H1 (cell line): ENCODE results near the gene DDX41. TPM values are rescaled to one million over a fixed set of nuclear protein-coding genes. Genes with fewer than 3 reads are reported as not detected.
A peak's percentile ranks its signal among the peaks of the same experiment; 100 is the strongest.

Source experiments
- CTCF ChIA-PET: fragments of 300-600 bp; sonication (Branson Sonifier 250); formaldehyde crosslinking; loops from one replicate; lab custom pipeline; 2021; ENCODE audit not compliant: partially characterized antibody; lab: Charles Lee
- POLR2A ChIA-PET: fragments of 300-600 bp; sonication (Branson Sonifier 250); formaldehyde crosslinking; loops from one replicate; lab custom pipeline; 2021; ENCODE audit warnings: inconsistent platforms; ENCODE audit not compliant: partially characterized antibody; lab: Charles Lee
- DNase-seq, 2 experiments: peaks; one replicate each; pipeline versions ENCODE4 v3.0.0 to v3.0.0-alpha.2; 2010 to 2022; ENCODE audit warnings: low spot score in 2 of 2, low read depth in 1 of 2, mixed read lengths in 1 of 2
- FAIRE-seq: peaks from 2 replicates; lab custom pipeline; 2011; peaks lifted over from hg19 to GRCh38; lab: Jason Lieb, UNC
- H2AFZ ChIP-seq: 2 replicates; pipeline ENCODE4 v1.8.1; 2012; ENCODE audit warnings: low read length, inconsistent platforms
- H2AK5ac ChIP-seq: 2 replicates; pipeline ENCODE4 v1.6.1; 2013; ENCODE audit warnings: low read depth, low read length
- H2BK120ac ChIP-seq: replicated peaks from 2 replicates; pipeline ENCODE3; 2013; ENCODE audit warnings: low read depth, low read length, inconsistent platforms
- H2BK12ac ChIP-seq: 2 replicates; pipeline ENCODE4 v1.6.1; 2013; ENCODE audit warnings: low read depth, low read length
- H2BK15ac ChIP-seq: 2 replicates; pipeline ENCODE4 v1.6.1; 2013; ENCODE audit warnings: low read length
- H2BK20ac ChIP-seq: 2 replicates; pipeline ENCODE4 v1.6.1; 2013; ENCODE audit warnings: low read length
- H2BK5ac ChIP-seq: 2 replicates; pipeline ENCODE4 v1.6.1; 2013; ENCODE audit warnings: low read depth, low read length
- H3K14ac ChIP-seq: 2 replicates; pipeline ENCODE4 v1.6.1; 2013; ENCODE audit warnings: inconsistent platforms; ENCODE audit not compliant: insufficient read length
- H3K18ac ChIP-seq: 2 replicates; pipeline ENCODE4 v1.6.1; 2013; ENCODE audit warnings: low read length; ENCODE audit errors: extremely low read depth
- H3K23ac ChIP-seq: 2 replicates; pipeline ENCODE4 v1.6.1; 2013; ENCODE audit warnings: inconsistent platforms; ENCODE audit not compliant: insufficient read length
- H3K23me2 ChIP-seq: 2 replicates; pipeline ENCODE4 v1.6.1; 2013; ENCODE audit warnings: low read depth, low read length
- H3K27ac ChIP-seq: 2 replicates; pipeline ENCODE4 v1.6.1; 2011; ENCODE audit warnings: low read depth, low read length, inconsistent platforms
- H3K27me3 ChIP-seq, 4 experiments: replicated peaks in 1 of 4; 1 replicate in 1 of 4; 2 replicates in 3 of 4; pipeline versions ENCODE4 v1.6.1 to v1.8.1; 2011 to 2013; ENCODE audit warnings: low read length in 3 of 4, mild to moderate bottlenecking in 3 of 4, inconsistent platforms in 2 of 4, mixed read lengths in 2 of 4, moderate library complexity in 1 of 4; ENCODE audit not compliant: control insufficient read depth in 3 of 4, insufficient read depth in 3 of 4; ENCODE audit errors: extremely low read depth in 1 of 4
- H3K36me3 ChIP-seq, 4 experiments: 2 replicates each; pipeline versions ENCODE4 v1.6.1 to v1.8.1; 2011 to 2013; ENCODE audit warnings: mild to moderate bottlenecking in 4 of 4, low read length in 3 of 4, moderate library complexity in 2 of 4, control low read depth in 1 of 4, inconsistent platforms in 1 of 4; ENCODE audit not compliant: insufficient read depth in 4 of 4, control insufficient read depth in 2 of 4
- H3K4ac ChIP-seq: replicated peaks from 2 replicates; pipeline ENCODE3; 2013; ENCODE audit warnings: low read length, low read depth, mixed read lengths, inconsistent platforms; ENCODE audit not compliant: insufficient read length
- H3K4me1 ChIP-seq, 4 experiments: replicated peaks in 1 of 4; 1 replicate in 1 of 4; 2 replicates in 3 of 4; pipeline versions ENCODE4 v1.6.1 to v1.8.1; 2011 to 2013; ENCODE audit warnings: low read length in 3 of 4, inconsistent platforms in 2 of 4, mixed read lengths in 1 of 4; ENCODE audit not compliant: insufficient read depth in 4 of 4, control insufficient read depth in 3 of 4
- H3K4me2 ChIP-seq, 2 experiments: 2 replicates each; pipeline versions ENCODE4 v1.6.1 to v1.8.1; 2011 to 2013; ENCODE audit warnings: low read depth in 2 of 2, low read length in 2 of 2, control low read depth in 1 of 2, inconsistent platforms in 1 of 2, mild to moderate bottlenecking in 1 of 2; ENCODE audit not compliant: insufficient read depth in 1 of 2
- H3K4me3 ChIP-seq, 4 experiments: fragments of 200-600, 300-600 bp in 1 of 4; sonication (generic), shearing (Covaris generic), sonication (Bioruptor Twin) in 1 of 4; 2 replicates each; pipeline versions ENCODE4 v1.5.1 to v1.8.1; 2011 to 2016; ENCODE audit warnings: low read length in 4 of 4, low read depth in 3 of 4, control low read depth in 2 of 4, inconsistent platforms in 2 of 4, mild to moderate bottlenecking in 2 of 4, mixed read lengths in 1 of 4, moderate library complexity in 1 of 4; ENCODE audit not compliant: insufficient read depth in 2 of 4; ENCODE audit errors: extremely low read depth in 1 of 4
- H3K56ac ChIP-seq: replicated peaks from 2 replicates; pipeline ENCODE3; 2013; ENCODE audit warnings: low read depth, mild to moderate bottlenecking, mixed read lengths, low read length, inconsistent platforms; ENCODE audit not compliant: insufficient read length
- H3K79me1 ChIP-seq: 2 replicates; pipeline ENCODE4 v1.6.1; 2013; ENCODE audit warnings: low read depth, low read length, control low read depth
- H3K79me2 ChIP-seq, 2 experiments: 2 replicates each; pipeline versions ENCODE4 v1.6.1 to v1.8.1; 2012 to 2013; ENCODE audit warnings: low read length in 2 of 2, mild to moderate bottlenecking in 2 of 2, inconsistent platforms in 1 of 2; ENCODE audit not compliant: insufficient read depth in 2 of 2, control insufficient read depth in 1 of 2
- H3K9ac ChIP-seq, 4 experiments: replicated peaks in 1 of 4; 1 replicate in 1 of 4; 2 replicates in 3 of 4; pipeline versions ENCODE4 v1.6.1 to v1.8.1; 2011 to 2013; ENCODE audit warnings: low read depth in 3 of 4, low read length in 3 of 4, control low read depth in 2 of 4, mild to moderate bottlenecking in 2 of 4, moderate library complexity in 2 of 4, inconsistent platforms in 1 of 4; ENCODE audit errors: extremely low read depth in 1 of 4
- H3K9me3 ChIP-seq, 2 experiments: 2 replicates each; pipeline versions ENCODE4 v1.6.1 to v1.8.1; 2012 to 2013; ENCODE audit warnings: mild to moderate bottlenecking in 2 of 2, moderate library complexity in 2 of 2, control low read depth in 1 of 2, inconsistent platforms in 1 of 2, low read depth in 1 of 2, low read length in 1 of 2, mixed read lengths in 1 of 2; ENCODE audit not compliant: insufficient read depth in 2 of 2
- H4K20me1 ChIP-seq, 2 experiments: replicated peaks in 1 of 2; 2 replicates each; pipeline versions ENCODE3 to v1.8.1; 2011 to 2013; ENCODE audit warnings: inconsistent platforms in 2 of 2, low read length in 2 of 2, mild to moderate bottlenecking in 1 of 2; ENCODE audit not compliant: insufficient read depth in 2 of 2, control insufficient read depth in 1 of 2
- H4K5ac ChIP-seq: 2 replicates; pipeline ENCODE4 v1.6.1; 2013; ENCODE audit warnings: low read length, low read depth, mixed read lengths, inconsistent platforms; ENCODE audit not compliant: insufficient read length
- H4K8ac ChIP-seq: 2 replicates; pipeline ENCODE4 v1.8.0; 2013; ENCODE audit warnings: mild to moderate bottlenecking, moderate library complexity, low read length, inconsistent platforms; ENCODE audit not compliant: insufficient read depth; ENCODE audit errors: extremely low read depth
- H4K91ac ChIP-seq: replicated peaks from 2 replicates; pipeline ENCODE3; 2013; ENCODE audit warnings: low read length, mixed read lengths, inconsistent platforms; ENCODE audit not compliant: insufficient read length
- POLR2AphosphoS5 ChIP-seq: IDR thresholded peaks from 2 replicates; pipeline ENCODE4 v1.6.1; 2011; ENCODE audit warnings: low read depth, low read length
- TAF7 ChIP-seq: optimal IDR thresholded peaks from 2 replicates; pipeline ENCODE3; 2011; ENCODE audit warnings: low read depth, mild to moderate bottlenecking, inconsistent platforms, low read length, moderate library complexity, borderline replicate concordance
- WGBS, 2 experiments: shearing (Covaris generic) in 1 of 2; methylation state at CpG; one replicate each; pipeline versions ENCODE4 v1.1.6 to v1.1.7; 2013 to 2015; ENCODE audit warnings: low lambda C conversion rate in 2 of 2, mixed read lengths in 2 of 2, inconsistent platforms in 1 of 2, low coverage in 1 of 2, missing lambda C conversion rate in 1 of 2; ENCODE audit not compliant: insufficient replicate concordance in 2 of 2, insufficient coverage in 1 of 2, insufficient read length in 1 of 2; ENCODE audit errors: extremely low coverage in 1 of 2, missing lambda C conversion rate in 1 of 2; 5-methylcytosine and 5-hydroxymethylcytosine counted together
- polyA plus RNA-seq, 7 experiments: library from polyadenylated mRNA; depleted of rRNA in 3 of 7; stranded (reverse) in 5 of 7; unstranded in 2 of 7; fragments of >200 nt in 5 of 7; fragments of 200-250 nt in 2 of 7; gene quantifications; 1 replicate in 5 of 7; 2 replicates in 1 of 7; 4 replicates in 1 of 7; pipeline versions ENCODE4 v1.2.1 to v1.2.3, GENCODE V29; 2011 to 2013; ENCODE audit warnings: missing spikeins in 2 of 7, mixed read lengths in 2 of 7
- total RNA-seq: library from RNA; stranded (reverse); fragmentation: NEBNext Ultra II Directional; extraction: Animal tissue kit (Norgen Biotek cat#: 25700); gene quantifications from 2 replicates; pipeline ENCODE4 v1.2.1, GENCODE V29; 2021

The DDX41 gene
- total and polyA plus RNA-seq, 2 of the 8 experiments (the other 6 are each of a cell fraction or from before 2014, with no cell fraction given), result 102 to 135 TPM

GRCh38 chr5:177492841-177493240, 23.9 kb downstream of the DDX41 start:
- WGBS, 2 experiments, result 92% methylated on average over 7 of the region's 7 CpGs; no CpG with 5 or more reads in 1 of the 2 experiments

More at GRCh38 chr5:177492841-177493240, 23.9 kb downstream of the DDX41 start:
- H4K20me1 ChIP-seq, result peaks cover 3 to 10% of the 10 kb centered on the region in 2 experiments
- H3K4me3 ChIP-seq, result no peak overlapping the region
- H3K4ac ChIP-seq, result no peak overlapping the region
- H3K56ac ChIP-seq, result no peak overlapping the region
- no peak overlapping the region; the same call in 1 of the 2 replicates for H2BK5ac ChIP-seq
- no peak overlapping the region for H3K4me2 ChIP-seq
- no peak overlapping the region for H2AK5ac ChIP-seq
- peak overlapping the region; percentile 6; the same call in 1 of the 2 replicates for H4K8ac ChIP-seq
- POLR2A ChIA-PET, result interaction anchor here (0.8 to 67.5 kb wide), 9 partner anchors 13 to 126 kb away, joined by 3 to 3349 read pairs (median 3); partner anchors contain the start of genes DBN1, DDX41, DOK3 and PDLIM7
- no peak overlapping the region for H2BK120ac ChIP-seq
- TF ChIP-seq POLR2AphosphoS5, result peak; percentile 63
- TF ChIP-seq TAF7, result no peak
- H3K79me1 ChIP-seq, result peaks cover 7% of the 10 kb centered on the region; the same call in 1 of the 2 replicates
- no peak overlapping the region for H2BK12ac ChIP-seq
- H4K5ac ChIP-seq, result no peak overlapping the region
- H3K79me2 ChIP-seq, result peaks cover 0 to 8% of the 10 kb centered on the region in 2 experiments; a peak in 1 of 4 replicates
- H3K4me1 ChIP-seq, result peaks cover 0 to 27% (median 24%) of the 10 kb centered on the region in 4 experiments; a peak in 6 of 7 replicates
- CTCF ChIA-PET, result interaction anchor here (0.5 to 12.7 kb wide), 17 partner anchors 8 to 354 kb away, joined by 3 to 306 read pairs (median 4); partner anchors contain the start of genes DDX41, DOK3 and PDLIM7
- no peak overlapping the region for H2BK15ac ChIP-seq
- H3K23ac ChIP-seq, result no peak overlapping the region
- no peak overlapping the region for H3K14ac ChIP-seq
- no peak overlapping the region for H3K9ac ChIP-seq
- H2AFZ ChIP-seq, result no peak overlapping the region
- no peak overlapping the region for H3K18ac ChIP-seq
- H3K23me2 ChIP-seq, result peaks cover 4% of the 10 kb centered on the region; the same call in 1 of the 2 replicates
- H3K9me3 ChIP-seq, result no peaks in the 10 kb centered on the region
- no peak overlapping the region for H4K91ac ChIP-seq
- peaks cover 19 to 36% (median 29%) of the 10 kb centered on the region in 4 experiments for H3K36me3 ChIP-seq
- H3K27me3 ChIP-seq, result no peaks in the 10 kb centered on the region
- DNase-seq (no peak), FAIRE-seq (no peak)
- H3K27ac ChIP-seq, result no peak overlapping the region
- H2BK20ac ChIP-seq, result no peak overlapping the region
